HG03571 (cell line): ENCODE data around the gene R3HDM1.
"Not testable (repeated sequence)": the region's sequence is repeated elsewhere in the genome, so short reads cannot be mapped to it uniquely, and the experiment has no call there.

Source experiments
- ATAC-seq: cut with Tn5 transposase; IDR thresholded peaks from one replicate; pipeline ENCODE4 v1.9.1; 2021; ENCODE audit not compliant: unreplicated experiment

The R3HDM1 gene

GRCh38 chr2:135563793-135564192 lies 32.5 kb downstream of the R3HDM1 start:
- ATAC-seq: no peak

GRCh38 chr2:135570884-135571283 lies 39.6 kb downstream of the R3HDM1 start:
- ATAC-seq: no peak

GRCh38 chr2:135573620-135574019 lies 42.3 kb downstream of the R3HDM1 start:
- no peak for ATAC-seq

GRCh38 chr2:135581282-135581681 lies 50.0 kb downstream of the R3HDM1 start:
- ATAC-seq: no peak

- ATAC-seq: no peak
Measured at GRCh38 chr2:135582383-135582782, 51.1 kb downstream of the R3HDM1 start.

GRCh38 chr2:135585586-135585985 lies 54.3 kb downstream of the R3HDM1 start:
- no peak for ATAC-seq

- no peak for ATAC-seq
Measured at GRCh38 chr2:135586148-135586547, 54.9 kb downstream of the R3HDM1 start.

- no peak for ATAC-seq
Measured at GRCh38 chr2:135587958-135588357, 56.7 kb downstream of the R3HDM1 start.

GRCh38 chr2:135590619-135591260 lies 59.5 kb downstream of the R3HDM1 start:
- ATAC-seq: no peak

- ATAC-seq: no peak
Measured at GRCh38 chr2:135600915-135601314, 69.6 kb downstream of the R3HDM1 start.

- ATAC-seq: no peak
Measured at GRCh38 chr2:135603543-135603942, 72.3 kb downstream of the R3HDM1 start.

GRCh38 chr2:135607561-135607960 lies 76.3 kb downstream of the R3HDM1 start:
- no peak for ATAC-seq

GRCh38 chr2:135612319-135612718 lies 81.0 kb downstream of the R3HDM1 start:
- ATAC-seq: no peak

GRCh38 chr2:135615404-135615803 lies 84.1 kb downstream of the R3HDM1 start:
- ATAC-seq: no peak

- no peak for ATAC-seq
Measured at GRCh38 chr2:135617501-135618015, 86.3 kb downstream of the R3HDM1 start.

GRCh38 chr2:135620198-135620597 lies 88.9 kb downstream of the R3HDM1 start:
- ATAC-seq: no peak

- ATAC-seq: no peak
Measured at GRCh38 chr2:135629520-135629919, 98.2 kb downstream of the R3HDM1 start.

GRCh38 chr2:135630034-135630433 lies 98.8 kb downstream of the R3HDM1 start:
- not testable (repeated sequence) for ATAC-seq

- no peak for ATAC-seq
Measured at GRCh38 chr2:135630488-135630887, 99.2 kb downstream of the R3HDM1 start.

- no peak for ATAC-seq
Measured at GRCh38 chr2:135633582-135633981, 102.3 kb downstream of the R3HDM1 start.

GRCh38 chr2:135635212-135635835 lies 104.0 kb downstream of the R3HDM1 start:
- no peak for ATAC-seq

GRCh38 chr2:135636982-135637381 lies 105.7 kb downstream of the R3HDM1 start:
- ATAC-seq: no peak
